Loucy (cell line): ENCODE results near the gene RAD51B.
"Not testable (repeated sequence)": the region's sequence is repeated elsewhere in the genome, so short reads cannot be mapped to it uniquely, and the experiment has no call there.

Source experiments
- EZH2phosphoT487 ChIP-seq: fragments of 200-600 bp; IDR thresholded peaks from 2 replicates; pipeline ENCODE4 v1.6.1; 2018; ENCODE audit warnings: antibody characterized with exemption, mild to moderate bottlenecking, moderate library complexity, borderline replicate concordance
- TF ChIP-seq, protein P1 (sequence below): fragments of 200-600 bp; sonication (generic); conservative IDR thresholded peaks from 2 replicates; pipeline ENCODE4 v1.5.1; 2014; ENCODE audit warnings: mild to moderate bottlenecking, antibody characterized with exemption, low read length

GRCh38 chr14:68434173-68434572 lies 614.6 kb downstream of the RAD51B start:
- TF ChIP-seq, protein P1, sequence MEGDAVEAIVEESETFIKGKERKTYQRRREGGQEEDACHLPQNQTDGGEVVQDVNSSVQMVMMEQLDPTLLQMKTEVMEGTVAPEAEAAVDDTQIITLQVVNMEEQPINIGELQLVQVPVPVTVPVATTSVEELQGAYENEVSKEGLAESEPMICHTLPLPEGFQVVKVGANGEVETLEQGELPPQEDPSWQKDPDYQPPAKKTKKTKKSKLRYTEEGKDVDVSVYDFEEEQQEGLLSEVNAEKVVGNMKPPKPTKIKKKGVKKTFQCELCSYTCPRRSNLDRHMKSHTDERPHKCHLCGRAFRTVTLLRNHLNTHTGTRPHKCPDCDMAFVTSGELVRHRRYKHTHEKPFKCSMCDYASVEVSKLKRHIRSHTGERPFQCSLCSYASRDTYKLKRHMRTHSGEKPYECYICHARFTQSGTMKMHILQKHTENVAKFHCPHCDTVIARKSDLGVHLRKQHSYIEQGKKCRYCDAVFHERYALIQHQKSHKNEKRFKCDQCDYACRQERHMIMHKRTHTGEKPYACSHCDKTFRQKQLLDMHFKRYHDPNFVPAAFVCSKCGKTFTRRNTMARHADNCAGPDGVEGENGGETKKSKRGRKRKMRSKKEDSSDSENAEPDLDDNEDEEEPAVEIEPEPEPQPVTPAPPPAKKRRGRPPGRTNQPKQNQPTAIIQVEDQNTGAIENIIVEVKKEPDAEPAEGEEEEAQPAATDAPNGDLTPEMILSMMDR: not testable (repeated sequence)
- not testable (repeated sequence) for TF ChIP-seq EZH2phosphoT487
